NK-92 treated with Interleukin-12 subunit alpha and Interleukin-12 subunit beta, amount 100 ng/mL, for 24 hours (cell line): ENCODE data around the gene LTN1.

Experiments used
- DNase-seq: peaks from one replicate; lab custom pipeline; 2025; lab: John Stamatoyannopoulos, UW

Gene LTN1

GRCh38 chr21:28927130-28927529 lies 65.5 kb downstream of the LTN1 start:
- no peak for DNase-seq

- no peak for DNase-seq
These were observed 69.2 kb downstream of the LTN1 start for GRCh38 chr21:28923439-28923975.

GRCh38 chr21:28922368-28922767 lies 70.3 kb downstream of the LTN1 start:
- DNase-seq, result no peak

- DNase-seq, result no peak
These were observed 76.4 kb downstream of the LTN1 start for GRCh38 chr21:28916150-28916893.

GRCh38 chr21:28913071-28913470 lies 79.6 kb downstream of the LTN1 start:
- no peak for DNase-seq

- no peak for DNase-seq
These were observed 82.3 kb downstream of the LTN1 start for GRCh38 chr21:28910280-28910887.

- DNase-seq, result no peak
These were observed 84.3 kb downstream of the LTN1 start for GRCh38 chr21:28908351-28908750.

GRCh38 chr21:28906841-28907240 lies 85.8 kb downstream of the LTN1 start:
- DNase-seq, result no peak

- no peak for DNase-seq
These were observed 86.4 kb downstream of the LTN1 start for GRCh38 chr21:28906236-28906635.

GRCh38 chr21:28904961-28905435 lies 87.7 kb downstream of the LTN1 start:
- no peak for DNase-seq

GRCh38 chr21:28903448-28903847 lies 89.2 kb downstream of the LTN1 start:
- no peak for DNase-seq

- no peak for DNase-seq
These were observed 92.2 kb downstream of the LTN1 start for GRCh38 chr21:28900481-28900880.

GRCh38 chr21:28899744-28900143 lies 92.9 kb downstream of the LTN1 start:
- no peak for DNase-seq

- no peak for DNase-seq
These were observed 93.5 kb downstream of the LTN1 start for GRCh38 chr21:28899220-28899619.

GRCh38 chr21:28893687-28894086 lies 99.0 kb downstream of the LTN1 start:
- no peak for DNase-seq

- no peak for DNase-seq
These were observed 100.2 kb downstream of the LTN1 start for GRCh38 chr21:28892199-28893111.

GRCh38 chr21:28885853-28886177 lies 106.9 kb downstream of the LTN1 start:
- no peak for DNase-seq

- peak; percentile 93 for DNase-seq
These were observed 107.5 kb downstream of the LTN1 start for GRCh38 chr21:28884976-28885852.

- DNase-seq, result no peak
These were observed 108.2 kb downstream of the LTN1 start for GRCh38 chr21:28884481-28884880.

GRCh38 chr21:28883931-28884330 lies 108.7 kb downstream of the LTN1 start:
- DNase-seq, result no peak

GRCh38 chr21:28882345-28882744 lies 110.3 kb downstream of the LTN1 start:
- no peak for DNase-seq
